BJ (cell line): ENCODE results near the gene PDP2. TPM values are rescaled to one million over a fixed set of nuclear protein-coding genes. Genes with fewer than 3 reads are reported as not detected.

ENCODE experiments used
- CTCF ChIA-PET: fragments of 350-600 bp; formaldehyde crosslinking; extraction: SDS; loops from one replicate; lab custom pipeline; 2021; ENCODE audit warnings: antibody characterized with exemption, inconsistent platforms; lab: Yijun Ruan, JAX
- POLR2A ChIA-PET: fragments of 300-600 bp; sonication (Branson Sonifier 250); formaldehyde crosslinking; extraction: SDS; loops from one replicate; lab custom pipeline; 2021; ENCODE audit warnings: antibody characterized with exemption; lab: Charles Lee
- DNase-seq: peaks from one replicate; pipeline ENCODE4 v3.0.0-alpha.2; 2011; ENCODE audit warnings: low read depth
- H3K27me3 ChIP-seq: 2 replicates; pipeline ENCODE4 v1.6.0; 2011; ENCODE audit warnings: low read length; ENCODE audit not compliant: control insufficient read depth, insufficient read depth
- H3K36me3 ChIP-seq: 2 replicates; pipeline ENCODE4 v1.5.1; 2011; ENCODE audit warnings: low read length; ENCODE audit not compliant: control insufficient read depth, insufficient read depth
- H3K4me3 ChIP-seq: 2 replicates; pipeline ENCODE4 v1.5.1; 2011; ENCODE audit warnings: low read depth, mild to moderate bottlenecking, control low read depth, low read length
- CTCF ChIP-seq: IDR thresholded peaks from 2 replicates; pipeline ENCODE4 v1.5.1; 2011; ENCODE audit warnings: low read depth, mild to moderate bottlenecking, control low read depth, inconsistent platforms, low read length, moderate library complexity; ENCODE audit not compliant: insufficient read depth
- polyA plus RNA-seq: library from polyadenylated mRNA; depleted of rRNA; stranded (reverse); fragments of >200 nt; gene quantifications from 2 replicates; pipeline ENCODE4 v1.2.3, GENCODE V29; 2011

Gene PDP2
- polyA plus RNA-seq, 1 experiment: 10.3 TPM

- ChIA-PET CTCF (interaction anchor here (0.6 to 5.4 kb wide), 14 partner anchors 10 to 522 kb away, joined by 3 to 118 read pairs (median 4); partner anchors contain the start of gene CDH16), POLR2A (no interaction called here)
- peaks cover 6% of the 10 kb centered on the region; the same call in 1 of the 2 replicates for H3K36me3 ChIP-seq
- no peak for TF ChIP-seq CTCF
- peaks cover 1% of the 10 kb centered on the region; the same call in 1 of the 2 replicates for H3K27me3 ChIP-seq
- H3K4me3 ChIP-seq: no peak overlapping the region
- no peak for DNase-seq
These were observed 47.8 kb downstream of the PDP2 start for GRCh38 chr16:66927918-66928649.

GRCh38 chr16:66928702-66929388 lies 48.5 kb downstream of the PDP2 start:
- DNase-seq: no peak
- POLR2A ChIA-PET: no interaction called here
- peak; percentile 56 for TF ChIP-seq CTCF
- Histone ChIP-seq H3K27me3 (peaks cover 1% of the 10 kb centered on the region; the same call in 1 of the 2 replicates), H3K4me3 (no peak overlapping the region), H3K36me3 (peaks cover 6% of the 10 kb centered on the region; the same call in 1 of the 2 replicates)
- CTCF ChIA-PET: interaction anchor here (0.6 to 5.4 kb wide), 14 partner anchors 9 to 522 kb away, joined by 3 to 118 read pairs (median 3); partner anchors contain the start of gene CDH16

GRCh38 chr16:66930189-66930588 lies 49.9 kb downstream of the PDP2 start:
- CTCF ChIA-PET: interaction anchor here (1.4 to 4.8 kb wide), 2 partner anchors 34 to 255 kb away, joined by 3 to 29 read pairs; no protein-coding TSS in a partner anchor
- H3K27me3 ChIP-seq: no peaks in the 10 kb centered on the region
- DNase-seq: no peak
- H3K36me3 ChIP-seq: peaks cover 6% of the 10 kb centered on the region; the same call in 1 of the 2 replicates
- no peak for TF ChIP-seq CTCF
- no peak overlapping the region for H3K4me3 ChIP-seq
- POLR2A ChIA-PET: no interaction called here

- ChIA-PET CTCF (interaction anchor here (0.8 to 4.8 kb wide), 6 partner anchors 14 to 271 kb away, joined by 3 to 29 read pairs (median 3); no protein-coding TSS in a partner anchor), POLR2A (interaction anchor here (0.6 kb wide), 1 partner anchor 247 kb away, joined by 4 read pairs; no protein-coding TSS in a partner anchor)
- TF ChIP-seq CTCF: no peak
- H3K4me3 ChIP-seq: no peak overlapping the region
- H3K27me3 ChIP-seq: no peaks in the 10 kb centered on the region
- peaks cover 6% of the 10 kb centered on the region; the same call in 1 of the 2 replicates for H3K36me3 ChIP-seq
- DNase-seq: no peak
These were observed 51.4 kb downstream of the PDP2 start for GRCh38 chr16:66931665-66932064.

GRCh38 chr16:66932076-66932475 lies 51.8 kb downstream of the PDP2 start:
- no peaks in the 10 kb centered on the region for H3K27me3 ChIP-seq
- CTCF ChIA-PET: interaction anchor here (0.9 to 4.8 kb wide), 4 partner anchors 14 to 223 kb away, joined by 3 to 29 read pairs (median 5); no protein-coding TSS in a partner anchor
- peaks cover 6% of the 10 kb centered on the region; the same call in 1 of the 2 replicates for H3K36me3 ChIP-seq
- POLR2A ChIA-PET: no interaction called here
- TF ChIP-seq CTCF: no peak
- no peak for DNase-seq
- H3K4me3 ChIP-seq: no peak overlapping the region
